KG1 (cell line): ENCODE results near the gene LPO.

Experiments used
- DNase-seq: peaks from one replicate; lab custom pipeline; 2025; lab: John Stamatoyannopoulos, UW

LPO gene

DNA sequence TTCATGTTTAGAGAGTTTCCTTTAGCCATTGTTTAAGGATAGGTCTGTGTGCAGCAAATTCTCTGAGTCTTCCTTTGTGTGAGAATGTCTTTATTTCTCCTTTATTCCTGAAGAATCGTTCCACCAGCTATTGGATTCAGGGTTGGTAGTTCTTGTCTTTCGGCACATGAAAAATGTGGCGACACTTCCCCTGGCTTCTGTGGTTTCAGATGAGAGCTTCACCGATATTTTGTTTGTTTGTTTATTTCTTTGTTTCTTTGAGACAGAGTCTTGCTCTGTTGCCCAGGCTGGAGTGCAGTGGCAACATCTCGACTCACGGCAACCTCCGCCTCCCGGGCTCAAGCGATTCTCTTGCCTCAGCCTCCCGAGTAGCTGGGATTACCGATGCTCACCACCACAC is 23.8 kb downstream of the LPO start:
- DNase-seq = no peak

DNA sequence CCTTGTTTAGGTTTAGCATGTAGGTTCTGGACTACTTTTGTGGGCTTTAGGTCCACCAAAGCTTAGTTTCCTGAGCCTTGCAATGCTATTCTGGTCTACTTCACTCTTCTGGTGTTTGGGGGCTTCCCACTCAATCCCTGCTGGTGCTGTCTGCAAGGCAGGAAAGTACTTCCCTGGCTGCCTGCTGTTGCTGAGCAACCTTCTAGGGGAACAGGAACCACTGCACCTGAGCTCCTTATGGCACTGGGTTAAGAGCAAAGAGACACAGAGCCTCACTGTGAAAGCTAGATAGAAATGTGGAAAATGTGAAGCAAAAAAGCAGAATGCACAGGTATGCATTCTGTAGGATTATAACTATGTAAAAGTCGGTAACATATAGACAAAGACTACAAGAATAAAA is 25.4 kb downstream of the LPO start:
- DNase-seq = no peak

DNA sequence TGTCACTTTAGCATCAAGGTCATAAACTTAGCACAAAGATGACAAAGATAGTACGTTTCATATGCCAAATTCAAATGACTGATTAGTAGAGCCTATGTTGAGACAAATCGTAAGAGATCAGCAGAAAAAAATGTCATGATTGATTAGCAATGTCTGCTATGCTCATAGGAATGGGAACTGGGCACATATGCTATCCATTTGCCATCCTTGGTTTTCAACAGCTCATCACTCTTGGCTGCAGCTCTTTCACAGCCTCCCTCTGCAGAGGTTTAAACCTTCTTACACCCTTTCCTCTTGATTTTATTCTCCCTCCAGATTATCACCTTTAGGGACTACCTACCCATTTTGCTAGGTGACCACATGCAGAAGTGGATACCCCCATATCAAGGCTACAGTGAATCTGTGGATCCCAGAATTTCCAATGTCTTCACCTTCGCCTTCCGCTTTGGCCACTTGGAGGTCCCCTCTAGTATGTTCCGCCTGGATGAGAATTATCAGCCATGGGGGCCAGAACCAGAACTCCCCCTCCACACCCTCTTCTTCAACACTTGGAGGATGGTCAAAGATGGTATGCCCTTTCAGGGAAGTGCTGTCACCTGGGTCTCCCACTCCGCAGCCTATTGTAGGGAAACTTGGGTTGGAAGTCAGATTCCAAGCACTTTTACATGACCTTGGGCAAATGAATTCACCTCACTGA is 26.2 kb downstream of the LPO start:
- DNase-seq = no peak

DNA sequence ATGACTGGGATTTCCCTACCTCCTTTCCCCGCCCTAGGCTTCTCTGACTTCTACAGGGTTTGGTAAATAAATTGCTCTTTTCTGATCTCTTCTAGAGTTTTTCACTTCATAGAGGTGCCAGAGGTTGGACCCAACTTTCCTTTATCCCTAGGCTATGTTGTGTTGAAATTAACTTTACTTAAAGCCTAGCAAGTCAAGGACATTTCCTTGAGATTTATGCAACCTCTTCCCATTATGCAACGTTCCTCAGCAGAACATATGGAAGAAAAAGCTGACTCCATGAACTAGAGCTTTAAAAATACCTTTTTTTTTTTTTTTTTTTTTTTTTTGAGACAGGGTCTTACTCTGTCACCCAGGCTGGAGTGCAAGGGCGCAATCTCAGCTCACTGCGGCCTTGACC is 26.9 kb downstream of the LPO start:
- no peak for DNase-seq

DNA sequence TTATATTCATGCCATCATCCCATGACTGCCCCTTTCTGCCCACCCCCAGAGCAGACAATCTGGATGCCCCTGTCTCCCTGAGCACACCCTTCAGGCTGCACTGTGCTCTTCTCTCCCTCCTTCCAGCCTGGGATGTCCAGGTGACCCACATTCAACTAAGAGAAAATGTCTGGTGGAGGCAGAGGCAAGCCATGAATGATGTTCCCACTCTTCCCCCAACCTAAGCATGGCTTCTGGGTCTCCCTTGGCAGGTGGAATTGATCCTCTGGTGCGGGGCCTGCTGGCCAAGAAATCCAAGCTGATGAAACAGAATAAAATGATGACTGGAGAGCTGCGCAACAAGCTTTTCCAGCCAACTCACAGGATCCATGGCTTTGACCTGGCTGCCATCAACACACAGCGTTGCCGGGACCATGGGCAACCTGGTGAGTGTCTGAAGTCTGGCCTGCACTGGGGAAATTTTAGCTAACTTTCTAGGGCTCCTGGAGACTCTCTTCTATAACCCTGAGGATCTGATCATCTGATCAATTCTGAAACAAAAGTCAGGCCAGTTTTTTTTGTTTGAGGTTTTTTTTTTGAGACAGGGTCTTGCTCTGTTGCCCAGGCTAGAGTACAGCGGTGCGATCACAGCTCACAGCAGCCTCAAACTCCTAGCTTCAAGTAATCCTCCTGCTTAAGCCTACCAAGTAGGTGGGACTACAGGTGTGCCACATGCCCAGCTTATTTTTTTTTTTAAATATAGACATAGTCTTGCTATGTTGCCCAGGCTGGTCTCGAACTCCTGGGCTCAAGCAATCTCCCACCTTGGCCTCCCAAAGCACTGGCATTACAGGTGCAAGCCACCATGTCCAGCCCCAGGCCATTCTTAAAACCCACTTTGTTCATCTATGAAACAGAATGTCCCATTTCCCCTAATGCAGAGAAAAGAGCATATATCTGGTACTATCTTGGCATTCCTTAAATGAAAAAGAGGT is 27.8 kb downstream of the LPO start:
- no peak for DNase-seq

DNA sequence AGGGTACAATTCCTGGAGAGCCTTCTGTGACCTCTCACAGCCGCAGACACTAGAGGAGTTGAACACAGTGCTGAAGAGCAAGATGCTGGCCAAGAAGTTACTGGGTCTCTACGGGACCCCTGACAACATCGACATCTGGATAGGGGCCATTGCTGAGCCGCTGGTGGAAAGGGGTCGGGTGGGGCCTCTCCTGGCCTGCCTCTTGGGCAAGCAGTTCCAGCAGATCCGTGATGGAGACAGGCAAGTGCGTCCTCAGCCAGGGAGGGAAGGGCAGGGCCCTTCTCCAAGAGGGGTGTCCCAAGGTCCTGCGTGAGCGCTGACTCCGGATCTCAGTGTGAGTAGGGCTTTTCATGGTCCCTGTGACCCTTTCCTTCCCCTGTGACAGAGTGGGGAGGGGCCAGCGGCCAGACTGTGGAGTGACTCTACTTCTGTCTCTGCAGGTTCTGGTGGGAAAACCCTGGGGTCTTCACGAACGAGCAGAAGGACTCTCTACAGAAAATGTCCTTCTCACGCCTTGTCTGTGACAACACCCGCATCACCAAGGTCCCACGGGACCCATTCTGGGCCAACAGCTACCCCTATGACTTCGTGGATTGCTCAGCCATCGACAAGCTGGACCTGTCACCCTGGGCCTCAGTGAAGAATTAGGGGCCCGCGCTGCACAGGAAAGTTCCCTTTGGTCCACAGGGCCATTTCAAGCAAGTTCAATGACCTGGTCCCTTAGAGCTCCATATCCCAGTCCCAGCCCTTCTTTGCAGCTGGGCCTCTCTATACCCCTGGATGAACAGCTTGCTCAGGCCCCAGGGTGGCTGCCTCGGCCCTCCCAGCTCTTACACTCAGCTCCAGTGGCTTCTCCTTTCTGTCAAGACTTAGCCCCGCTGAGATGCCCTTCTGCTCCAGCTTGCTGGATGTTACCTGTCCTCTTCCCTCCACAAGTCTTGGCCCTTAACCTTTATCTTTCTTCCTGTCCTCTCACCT is 29.3 kb downstream of the LPO start:
- no peak for DNase-seq

DNA sequence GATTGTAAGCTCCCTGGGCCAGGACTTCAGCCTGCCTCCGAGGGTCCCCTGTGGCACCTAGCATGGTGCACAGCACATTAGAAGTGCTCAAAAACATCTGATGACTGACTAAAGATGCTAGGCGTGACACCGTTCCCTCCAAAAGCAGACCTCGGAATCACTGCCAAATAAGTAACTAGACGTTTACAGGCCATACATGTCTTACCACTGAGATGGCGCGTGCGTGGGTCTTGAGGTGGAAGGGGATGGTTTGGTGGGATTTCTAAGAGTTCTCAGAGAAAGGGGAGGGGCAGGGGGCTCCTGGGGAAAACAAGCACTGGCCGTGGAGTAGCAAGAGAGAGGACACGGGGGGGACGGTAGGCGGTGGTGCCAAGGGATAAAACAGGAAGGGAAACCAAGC is 29.9 kb downstream of the LPO start:
- no peak for DNase-seq

DNA sequence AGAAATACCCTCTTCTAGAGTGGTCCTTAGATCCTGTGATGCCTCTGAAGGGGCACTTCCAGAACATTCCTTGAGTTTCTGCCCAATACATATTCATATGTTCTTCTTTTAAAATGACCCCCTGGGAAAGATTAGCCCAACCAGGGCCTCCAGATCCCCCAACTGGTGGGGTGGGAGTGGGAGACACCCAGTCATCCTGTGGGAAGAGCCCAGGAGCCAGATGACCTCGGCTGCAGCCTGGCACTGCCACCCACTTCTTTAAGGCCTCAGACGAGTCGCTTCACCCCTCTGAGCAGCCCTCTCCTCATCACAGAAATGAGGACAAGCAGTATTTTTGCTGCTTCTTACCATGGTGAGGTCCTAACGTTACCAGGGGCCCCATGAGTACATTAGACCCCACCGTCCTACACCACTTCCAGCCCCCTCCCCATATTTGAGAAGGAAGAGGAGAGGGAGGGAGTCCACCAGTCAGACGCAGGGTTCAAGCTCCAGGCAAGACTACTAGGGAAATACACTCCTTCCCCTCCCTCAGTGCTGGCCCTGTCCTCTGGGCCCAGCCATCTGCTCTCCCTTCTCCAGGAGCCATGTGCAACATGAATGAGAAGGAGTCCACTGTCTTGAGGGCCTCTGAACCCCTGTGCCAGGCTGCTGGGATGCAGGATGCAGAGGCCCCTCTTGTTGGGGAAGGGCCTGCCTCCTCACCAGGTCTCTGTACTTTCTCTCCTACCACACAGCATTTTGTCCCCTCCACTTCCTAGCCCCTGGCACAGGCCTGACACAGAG is 30.6 kb downstream of the LPO start:
- DNase-seq = no peak

DNA sequence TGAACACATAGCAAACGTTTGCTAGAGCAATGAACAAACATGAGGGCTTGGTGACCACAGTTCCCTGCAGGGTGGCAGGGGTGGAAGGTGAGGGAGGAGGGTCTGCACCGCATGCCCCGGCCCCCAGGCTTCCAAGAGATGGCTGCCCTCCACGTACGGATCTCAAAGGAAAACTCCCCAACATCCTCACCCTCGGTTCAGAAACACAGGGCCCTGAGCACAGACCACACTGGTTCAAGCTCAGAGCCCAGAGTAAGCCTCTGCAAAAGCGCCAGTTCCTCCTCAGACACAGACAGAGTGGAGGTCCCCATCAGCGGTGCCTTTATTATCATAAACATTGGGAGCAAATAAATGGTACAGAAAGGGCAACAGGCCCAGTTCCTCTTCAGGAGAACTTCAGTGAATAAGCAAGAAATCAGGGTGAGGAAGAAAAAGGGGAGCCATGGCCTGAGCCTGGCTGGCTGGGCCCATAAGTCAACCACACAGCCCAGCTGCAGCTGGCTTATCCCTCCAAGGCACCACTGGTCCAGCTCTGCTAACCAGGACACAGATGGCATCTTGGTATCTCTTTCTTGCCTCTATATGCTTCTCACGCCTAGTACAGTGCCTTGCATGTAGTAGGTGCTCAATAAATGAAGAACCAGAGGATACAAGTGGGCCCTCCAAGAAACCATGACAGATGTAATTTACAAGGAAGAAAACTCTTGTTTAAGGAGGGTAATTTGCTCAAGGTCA is 31.3 kb downstream of the LPO start:
- DNase-seq = no peak

DNA sequence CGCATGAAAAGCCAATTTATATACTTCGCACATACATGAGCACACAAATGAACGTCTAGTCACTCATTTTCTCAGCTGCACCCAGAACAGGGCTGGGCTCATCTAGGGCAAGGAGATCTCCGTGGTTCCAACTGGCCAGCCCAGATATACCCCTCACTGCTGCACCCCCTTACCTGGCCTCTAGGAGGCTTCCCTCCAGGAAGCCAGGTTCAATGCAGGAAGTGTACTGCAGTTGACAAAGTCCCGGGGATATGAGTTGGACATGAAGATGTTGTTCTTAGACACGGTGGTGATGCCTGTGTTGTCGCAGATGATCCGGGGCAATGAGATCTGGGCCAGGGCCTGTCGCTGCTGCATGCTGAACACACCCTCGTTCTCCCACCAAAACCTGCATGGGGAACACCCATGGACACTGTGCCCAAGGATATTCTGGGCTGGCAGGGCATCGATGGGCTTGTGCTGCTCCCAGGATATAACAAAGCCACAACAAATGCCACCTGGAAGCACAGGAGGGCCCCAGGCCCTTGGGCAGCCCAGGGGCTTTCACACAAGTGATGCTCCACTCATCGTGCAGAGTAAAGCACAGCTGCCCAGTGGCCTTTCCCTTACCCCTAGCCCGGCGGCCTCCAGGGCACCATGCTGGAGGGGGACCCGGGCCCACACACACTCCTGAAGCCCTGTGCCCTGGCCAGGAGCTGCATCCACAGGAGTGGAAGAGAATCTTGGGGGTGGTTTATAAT is 32.3 kb downstream of the LPO start:
- no peak for DNase-seq

DNA sequence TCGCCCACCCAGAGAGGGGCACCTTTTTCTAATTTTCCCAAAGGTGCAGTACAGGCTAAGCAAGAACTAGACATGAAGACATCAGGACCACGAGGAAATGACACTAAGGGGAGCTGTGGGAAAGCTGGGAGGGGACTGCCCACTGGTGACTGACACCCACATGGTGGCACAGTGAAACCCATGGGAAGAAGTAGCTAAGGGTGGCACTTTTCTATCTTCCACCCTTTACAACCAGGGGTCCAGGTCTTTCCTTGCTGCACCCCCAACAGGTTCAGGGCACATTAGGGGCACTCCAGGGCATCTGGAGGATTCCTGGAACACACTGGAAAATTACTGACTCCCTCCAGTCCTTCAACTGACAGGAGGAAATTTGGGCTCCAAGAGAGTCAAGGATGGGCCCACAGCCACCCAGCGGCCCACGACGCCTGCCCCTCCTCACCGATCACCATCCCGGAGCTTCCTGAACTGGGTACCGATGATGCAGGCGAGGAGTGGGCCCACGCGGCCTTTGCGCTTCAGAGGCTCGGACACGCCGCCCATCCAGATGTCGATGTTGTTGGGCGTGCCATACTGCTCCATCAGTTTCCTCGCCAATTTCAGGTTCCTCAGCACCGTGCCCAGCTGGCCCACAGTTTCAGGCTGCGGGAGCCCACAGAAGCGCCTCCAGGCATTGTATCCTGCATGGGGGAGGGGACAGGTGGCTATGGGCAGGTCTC is 33.0 kb downstream of the LPO start:
- DNase-seq = no peak

DNA sequence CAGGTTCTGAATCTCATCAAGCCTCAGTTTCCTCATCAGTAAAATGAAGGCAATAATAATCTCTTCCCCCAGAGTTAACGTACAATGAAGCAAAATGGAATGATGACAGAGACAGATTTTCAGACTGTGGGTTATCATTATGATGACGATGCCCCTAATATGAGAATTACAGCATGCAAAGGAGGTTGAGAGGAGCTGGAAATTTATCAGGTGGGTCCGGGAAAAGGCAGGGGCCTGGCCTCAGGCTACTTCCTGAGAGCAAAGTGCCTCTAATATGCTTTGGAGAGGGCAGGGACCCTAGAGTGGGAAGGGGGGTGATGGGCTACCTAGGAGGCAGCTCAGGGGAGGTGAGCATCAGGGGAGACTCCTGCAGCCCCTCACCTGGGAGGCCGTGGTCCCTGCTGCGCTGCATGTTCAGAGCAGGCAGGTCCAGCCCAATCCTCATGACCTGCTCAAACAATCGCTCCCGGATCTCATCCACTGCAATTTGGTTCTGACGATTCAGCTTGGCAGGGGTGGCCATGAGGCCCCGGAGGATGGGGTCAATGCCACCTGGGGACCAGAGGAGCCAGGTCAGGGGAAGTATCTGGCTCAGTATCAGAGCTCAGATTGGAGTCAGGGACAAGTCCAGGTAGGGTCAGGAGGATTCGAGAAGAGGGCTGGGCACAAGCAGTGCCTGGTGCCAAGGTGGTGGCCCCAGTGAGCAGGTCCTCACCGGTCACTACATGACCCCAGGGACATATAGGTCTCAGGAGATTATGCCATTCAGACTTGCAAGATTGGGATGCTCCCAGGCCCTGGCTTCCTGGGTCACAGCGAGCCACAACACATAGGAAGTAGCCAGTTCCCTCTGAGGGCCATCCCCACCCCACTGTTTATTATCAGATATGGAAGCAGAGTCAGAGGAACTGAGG is 34.2 kb downstream of the LPO start:
- DNase-seq = no peak

DNA sequence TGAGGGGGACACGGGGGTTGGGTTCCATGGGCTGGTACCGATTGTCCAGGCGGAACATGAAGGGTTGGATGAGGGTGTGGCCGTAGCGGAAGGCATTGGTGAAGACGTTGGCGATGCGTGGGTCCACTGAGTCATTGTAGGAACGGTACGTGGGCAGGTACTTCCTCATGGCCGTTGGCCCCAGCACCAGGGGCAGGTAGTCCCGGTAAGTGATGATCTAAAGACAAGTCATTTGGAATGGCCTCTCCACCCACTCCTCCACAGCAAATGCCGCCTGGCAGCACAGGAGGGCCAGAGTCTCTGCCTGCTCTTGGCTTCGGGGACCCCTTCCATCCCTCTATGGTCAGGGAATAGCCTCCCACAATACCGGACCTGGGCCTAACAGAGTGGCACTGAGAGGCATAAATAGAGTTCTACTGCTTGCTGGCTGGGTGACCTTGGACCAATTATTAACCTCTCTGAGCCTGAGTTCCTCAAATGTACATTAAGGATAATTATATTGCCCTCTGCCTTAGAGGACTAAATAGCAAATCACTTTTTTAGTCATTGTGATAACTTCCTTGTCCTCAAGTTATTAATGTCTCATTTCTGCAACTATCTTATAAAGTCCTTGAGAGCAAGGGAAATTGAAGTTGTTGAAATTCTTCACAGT is 35.2 kb downstream of the LPO start:
- DNase-seq = no peak

DNA sequence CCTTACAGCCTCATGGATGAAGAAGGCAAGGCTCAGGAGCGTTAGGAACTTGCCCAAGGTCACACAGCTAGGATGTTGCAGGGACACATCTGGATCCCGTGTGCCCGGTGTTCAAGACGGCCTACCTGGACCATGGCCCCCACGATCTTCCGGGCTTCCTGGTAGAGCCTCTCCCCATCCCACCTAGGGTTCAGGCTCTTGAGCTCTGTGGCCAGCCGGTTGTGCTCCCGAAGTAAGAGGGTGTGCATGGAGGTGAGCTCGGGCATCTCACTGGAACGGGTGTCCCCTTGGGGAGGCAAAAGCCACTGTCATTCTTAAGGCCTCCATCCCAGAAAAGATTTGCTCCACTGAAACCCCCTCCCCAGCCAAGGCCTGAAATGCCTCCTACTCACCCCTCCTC is 37.0 kb downstream of the LPO start:
- DNase-seq = no peak

DNA sequence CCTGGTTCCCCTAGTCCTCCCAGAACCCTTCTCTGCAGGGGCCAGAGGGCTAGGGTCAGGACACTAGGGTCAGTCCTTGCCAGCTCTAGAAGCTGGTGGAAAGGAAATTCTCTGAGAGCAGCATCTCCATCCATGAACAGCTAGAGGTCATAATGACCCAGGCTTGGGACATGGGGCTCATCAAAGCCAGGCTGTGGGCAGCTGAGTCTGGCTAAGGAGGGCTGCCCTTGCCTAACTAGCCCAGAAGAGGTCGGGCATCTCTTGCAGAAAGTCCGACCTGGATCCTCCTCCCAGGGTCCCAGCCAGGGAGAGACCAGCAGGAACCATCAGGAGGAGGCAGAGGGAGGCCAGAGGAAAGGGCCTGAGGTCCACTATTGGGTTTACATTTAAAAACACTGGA is 38.0 kb downstream of the LPO start:
- DNase-seq = no peak

DNA sequence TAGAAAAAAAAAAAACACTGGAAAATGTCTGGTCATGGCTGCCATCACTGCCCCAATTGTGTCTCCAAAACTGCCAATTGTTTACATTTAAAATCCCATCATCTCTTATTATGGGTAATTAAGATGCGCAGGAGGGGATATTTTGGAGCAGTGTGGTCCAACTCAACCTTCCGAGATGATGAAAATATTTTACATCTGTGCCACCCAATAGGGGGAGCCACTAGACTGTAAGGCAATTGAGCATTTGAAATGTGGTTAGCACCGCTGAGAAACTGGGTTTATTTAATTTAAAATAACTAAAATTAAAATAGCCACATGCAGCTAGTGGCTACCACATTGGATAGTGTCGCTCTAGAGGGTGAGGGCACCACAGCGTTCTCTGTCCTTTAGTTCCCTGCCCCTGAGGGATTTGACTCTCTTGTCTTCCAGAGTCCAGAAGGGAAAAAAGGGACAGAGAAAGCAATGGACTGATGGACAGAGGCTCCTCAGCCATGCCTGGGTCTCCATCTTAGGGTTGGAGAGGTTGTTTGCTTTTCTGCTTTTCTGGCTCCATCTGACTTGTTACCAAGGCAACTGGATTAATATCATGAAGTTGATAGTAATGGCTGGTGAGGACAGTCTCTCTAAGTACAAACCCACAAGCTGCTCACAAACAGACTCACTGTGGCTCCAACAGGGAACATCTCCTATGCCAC is 38.9 kb downstream of the LPO start:
- no peak for DNase-seq
